GM19455 (cell line): ENCODE results near the gene IL15RA.
"Not testable (repeated sequence)": the region's sequence is repeated elsewhere in the genome, so short reads cannot be mapped to it uniquely, and the experiment has no call there.

ENCODE experiments used
- ATAC-seq: cut with Tn5 transposase; IDR thresholded peaks from one replicate; pipeline ENCODE4 v1.9.1; 2021; ENCODE audit not compliant: unreplicated experiment

Gene IL15RA

GRCh38 chr10:6006546-6006945 lies 29.2 kb upstream of the IL15RA start:
- ATAC-seq: no peak

DNA sequence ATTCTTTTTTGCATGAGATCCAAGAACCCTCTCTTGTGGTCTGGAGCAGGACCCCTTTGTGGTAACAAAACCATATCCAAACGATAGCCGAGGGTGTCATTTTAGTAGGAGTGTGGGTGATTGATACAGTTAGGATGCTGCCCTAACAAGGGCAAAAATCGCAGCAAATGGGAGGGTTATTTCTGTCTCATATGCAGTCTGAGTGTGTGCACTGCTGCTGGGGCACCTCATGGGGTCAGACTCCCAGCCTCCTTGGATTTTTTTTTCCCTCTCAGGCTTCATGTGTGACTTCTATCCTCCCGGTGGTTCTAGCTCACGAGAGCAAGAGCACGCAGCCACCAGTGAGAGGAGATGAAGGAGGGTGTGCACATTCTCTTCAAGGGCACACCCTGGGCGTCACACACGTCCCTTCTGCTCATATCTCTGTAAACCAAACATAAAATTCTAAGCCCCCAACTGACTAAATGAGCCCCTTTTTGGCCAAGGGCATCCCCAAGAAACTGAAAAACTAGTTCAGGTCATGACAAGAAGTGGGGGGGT lies 28.6 kb upstream of the IL15RA start:
- ATAC-seq: no peak

GRCh38 chr10:6005161-6005804 lies 27.9 kb upstream of the IL15RA start:
- not testable (repeated sequence) for ATAC-seq

- ATAC-seq: peak; percentile 69
Observed at GRCh38 chr10:6002809-6003510, 25.6 kb upstream of the IL15RA start.

- ATAC-seq: no peak
Observed at GRCh38 chr10:5999440-6000165, 22.3 kb upstream of the IL15RA start.

GRCh38 chr10:5996696-5997095 lies 19.4 kb upstream of the IL15RA start:
- ATAC-seq: no peak

DNA sequence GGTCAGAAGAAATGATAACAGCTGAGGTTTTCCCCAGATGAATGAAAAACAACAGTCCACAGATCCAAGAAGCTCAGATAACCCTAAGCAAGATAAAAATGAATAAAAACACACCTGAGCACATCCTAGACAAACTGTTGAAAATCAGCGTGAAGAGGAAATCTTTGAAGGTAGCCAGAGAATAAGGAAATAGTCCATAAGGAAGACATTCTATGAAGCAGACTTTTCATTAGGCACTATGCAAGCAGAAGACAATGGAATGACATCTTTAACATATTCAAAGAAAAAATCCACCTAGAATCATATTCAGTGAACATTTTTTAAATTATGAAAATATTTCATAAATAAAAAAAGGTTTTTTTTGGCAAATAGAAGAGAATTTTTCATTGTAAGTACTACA lies 15.1 kb upstream of the IL15RA start:
- no peak for ATAC-seq

DNA sequence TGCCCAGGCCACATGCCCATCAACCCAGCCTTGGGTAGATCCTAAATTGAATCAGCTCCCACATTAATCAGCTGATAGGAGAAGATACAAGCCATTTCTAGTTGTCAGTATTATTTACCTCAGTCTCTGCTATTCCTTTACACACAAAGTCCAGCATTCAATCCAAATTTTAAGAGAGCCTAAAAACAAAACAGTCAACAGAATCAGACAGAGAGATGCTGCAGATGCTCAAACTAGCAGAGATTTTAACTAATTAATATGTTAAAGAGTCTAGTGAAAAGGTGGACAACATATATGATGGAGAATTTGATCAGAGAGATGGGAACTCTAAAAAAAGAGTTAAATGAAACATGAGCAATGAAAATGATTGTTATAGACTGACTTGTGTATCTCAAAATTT lies 14.4 kb upstream of the IL15RA start:
- no peak for ATAC-seq

GRCh38 chr10:5989756-5990155 lies 12.4 kb upstream of the IL15RA start:
- ATAC-seq: no peak

DNA sequence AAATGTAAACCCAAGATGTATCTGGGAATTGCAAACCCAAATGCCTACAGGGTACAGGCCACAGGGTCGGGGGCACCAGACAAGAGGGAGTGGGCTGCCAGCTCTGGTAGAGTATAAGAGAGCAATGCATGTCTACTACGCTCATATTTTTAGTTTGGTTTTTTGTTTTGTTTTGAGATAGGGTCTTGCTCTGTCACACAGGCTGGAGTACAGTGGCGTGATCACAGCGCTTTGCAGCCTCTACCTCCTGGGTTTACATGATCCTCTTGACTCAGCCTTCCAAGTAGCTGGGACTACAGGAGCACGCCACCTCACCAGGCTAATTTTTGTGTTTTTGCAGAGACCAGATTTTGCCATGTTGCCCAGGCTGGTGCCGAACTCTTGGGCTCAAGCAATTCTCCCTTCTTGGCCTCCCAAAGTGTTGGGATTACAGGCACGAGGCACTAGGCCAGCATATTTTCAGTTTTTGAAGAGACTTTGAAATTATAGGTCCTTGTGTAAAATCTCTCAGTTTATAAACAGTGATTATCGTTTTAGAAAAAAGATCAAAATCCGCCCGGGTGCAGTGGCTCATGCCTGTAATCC lies 11.1 kb upstream of the IL15RA start:
- no peak for ATAC-seq

DNA sequence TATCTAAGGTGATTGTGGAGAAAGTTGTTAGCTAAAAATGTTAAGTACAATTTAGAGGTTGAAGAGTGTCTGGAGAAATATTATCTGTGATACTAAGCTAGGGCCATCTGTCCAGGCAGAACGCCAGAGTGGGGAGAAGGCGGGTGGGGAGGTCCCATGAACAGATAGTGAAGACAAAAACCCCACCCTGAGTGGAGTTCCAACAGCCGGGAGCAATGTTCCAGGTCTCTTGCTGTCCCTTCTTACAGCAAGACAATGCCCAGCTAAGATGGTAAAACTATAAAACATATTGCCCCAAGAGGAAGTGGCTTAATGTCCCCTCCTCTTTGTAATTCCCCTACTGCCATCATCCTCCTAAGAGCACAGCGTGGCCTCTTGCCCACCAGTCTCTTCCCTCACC lies 10.4 kb upstream of the IL15RA start:
- no peak for ATAC-seq

- no peak for ATAC-seq
Observed at GRCh38 chr10:5985029-5985428, 7.7 kb upstream of the IL15RA start.

DNA sequence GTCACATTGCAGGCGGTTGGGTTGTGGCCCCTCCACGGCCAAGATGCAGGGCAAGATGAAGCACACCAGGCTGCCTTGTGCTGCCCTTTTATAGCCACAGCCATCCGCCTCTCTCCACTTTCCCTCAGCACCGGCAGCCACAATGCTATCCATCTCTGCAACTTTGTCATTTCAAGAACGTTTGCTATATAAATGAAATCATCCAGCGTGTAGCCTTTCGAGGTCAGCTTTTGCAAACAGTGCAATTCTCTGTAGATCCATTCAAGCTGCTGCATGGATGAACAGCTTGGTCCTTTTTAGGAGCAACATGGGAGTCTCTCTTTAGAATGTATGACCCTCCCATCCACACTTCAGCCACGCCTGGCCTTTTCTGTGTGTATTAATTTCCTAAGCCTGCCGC lies 6.4 kb upstream of the IL15RA start:
- ATAC-seq: no peak

- no peak for ATAC-seq
Observed at GRCh38 chr10:5981529-5981928, 4.2 kb upstream of the IL15RA start.

- ATAC-seq: no peak
Observed at GRCh38 chr10:5978230-5978489, 817 bp upstream of the IL15RA start.

- ATAC-seq: peak; percentile 27
Observed at GRCh38 chr10:5976512-5977470, 552 bp downstream of the IL15RA start.

DNA sequence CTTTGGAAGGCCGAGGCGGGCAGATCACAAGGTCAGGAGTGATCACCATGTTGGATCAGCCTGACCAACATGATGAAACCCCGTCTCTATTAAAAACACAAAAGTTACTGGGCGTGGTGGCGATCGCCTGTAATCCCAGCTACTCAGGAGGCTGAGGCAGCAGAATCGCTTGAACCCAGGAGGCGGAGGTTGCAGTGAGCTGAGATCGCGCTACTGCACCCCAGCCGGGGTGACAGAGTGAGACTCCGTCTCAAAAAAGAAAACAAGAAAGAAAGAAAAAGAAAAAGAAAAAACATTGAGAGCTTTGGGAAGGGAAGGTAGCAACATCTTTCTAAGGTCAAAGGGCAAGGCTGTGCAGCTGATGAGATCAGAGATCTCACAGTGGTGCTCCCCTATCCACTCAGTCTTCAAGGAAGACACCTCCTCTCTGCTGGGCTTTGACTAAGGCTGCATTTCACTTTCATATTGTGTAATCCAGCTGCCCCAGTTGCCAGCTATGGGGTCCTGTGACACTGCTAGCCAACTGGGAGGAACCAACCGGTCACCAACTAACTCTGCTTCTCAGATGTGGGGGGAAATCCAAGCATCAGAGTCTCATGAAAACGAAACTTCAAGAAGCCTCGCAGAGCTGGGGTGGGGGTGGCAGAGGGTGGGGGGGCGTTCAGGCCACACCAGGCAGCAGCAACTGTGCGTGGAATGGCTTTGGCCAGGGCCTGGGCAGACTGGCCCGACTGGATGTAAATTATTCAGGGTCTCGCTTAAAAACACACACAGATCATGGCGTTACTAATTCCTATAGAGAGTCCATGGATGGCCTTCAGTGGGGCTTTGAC lies 1.5 kb downstream of the IL15RA start:
- ATAC-seq: peak; percentile 32

GRCh38 chr10:5973069-5973468 lies 4.3 kb downstream of the IL15RA start:
- ATAC-seq: no peak

DNA sequence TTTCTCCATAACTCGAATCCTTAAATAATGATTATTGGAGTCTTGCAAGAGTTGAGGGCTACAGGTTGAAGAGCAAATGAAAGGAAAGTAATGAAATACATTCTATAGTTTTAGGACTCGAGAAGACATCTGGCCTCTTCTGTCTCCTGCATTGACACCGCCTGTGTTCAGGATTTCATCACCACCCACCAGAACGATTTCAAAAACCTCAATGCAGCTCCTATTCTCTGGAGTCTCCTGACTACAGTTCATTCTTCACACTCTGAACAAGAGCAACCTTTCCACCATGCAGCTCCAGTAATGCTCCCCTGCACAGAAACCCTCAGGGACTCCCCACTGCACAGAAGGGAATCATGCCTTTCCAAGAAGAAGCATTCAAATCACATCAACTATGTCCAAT lies 5.5 kb downstream of the IL15RA start:
- no peak for ATAC-seq

- peak; percentile 55 for ATAC-seq
Observed at GRCh38 chr10:5971315-5971832, 6.0 kb downstream of the IL15RA start.
